Measurements from ENCODE around the gene EPS8L3. TPM values are rescaled to one million over a fixed set of nuclear protein-coding genes. Genes with fewer than 3 reads are reported as not detected.

EPS8L3 gene
- total and polyA plus RNA-seq, 7 donors: 1.1 to 212 (median 81.7) TPM; not detected in 2

DNA sequence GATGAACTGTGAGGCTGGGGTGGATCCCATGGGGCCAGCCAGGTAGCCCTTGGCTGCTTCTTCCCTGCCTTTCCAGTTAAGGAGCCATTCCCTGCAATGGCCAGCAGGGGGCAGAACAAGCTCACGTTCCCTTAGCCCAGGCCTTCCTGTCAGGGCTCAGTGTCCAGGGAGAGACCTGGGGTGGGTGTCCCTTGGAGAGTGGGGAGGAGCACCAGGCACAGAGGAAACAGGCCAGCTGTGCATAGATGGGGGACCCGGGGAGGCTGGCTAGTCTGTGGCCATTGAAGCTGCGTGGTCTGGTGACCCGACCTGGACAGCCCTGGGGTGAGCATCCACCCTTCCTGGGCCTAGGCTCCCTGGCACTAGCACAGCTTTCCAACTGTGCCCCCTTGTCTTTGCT, 13.2 kb upstream of the EPS8L3 start:
- 27 to 37% methylated on average over 4 of the region's 4 CpGs for WGBS, 2 donors
- peak overlapping the region in 1 of 4 donors; percentile 18 for H3K27ac ChIP-seq
- no peaks in the 10 kb centered on the region for H3K27me3 ChIP-seq
- peaks cover 0 to 18% (median 9%) of the 10 kb centered on the region in 4 donors for H3K4me1 ChIP-seq
- no peak overlapping the region for H3K4me3 ChIP-seq
- H3K9me3 ChIP-seq: no peaks in the 10 kb centered on the region
- peak; percentile 94 for DNase-seq
- TF ChIP-seq POLR2A (IDR thresholded peaks at IDR 0.05) (no peak), EP300 (IDR thresholded peaks at IDR 0.05) (no peak), POLR2AphosphoS5 (IDR thresholded peaks at IDR 0.05) (peak in 2 of 4 donors; percentile 35 to 37), CTCF (IDR thresholded peaks at IDR 0.05) (peak; percentile 94 to 99 (median 98))
- no peaks in the 10 kb centered on the region for H3K36me3 ChIP-seq
- intact Hi-C loops (cut with DNase I): loop anchor here (1.0 to 5.0 kb wide), 2 partner anchors 135 to 207 kb away; partner anchors contain the start of genes AHCYL1 and CSF1

GRCh38 chr1:109776206-109776835, 12.6 kb upstream of the EPS8L3 start:
- intact Hi-C loops (cut with DNase I): loop anchor here (5.0 kb wide), 1 partner anchor 136 kb away; the partner anchor contains the start of gene CSF1
- Histone ChIP-seq H3K4me3 (no peak overlapping the region), H3K27ac (no peak overlapping the region), H3K9me3 (no peaks in the 10 kb centered on the region), H3K36me3 (no peaks in the 10 kb centered on the region), H3K27me3 (no peaks in the 10 kb centered on the region), H3K4me1 (peaks cover 0 to 18% (median 9%) of the 10 kb centered on the region in 4 donors)
- DNase-seq: peak; percentile 65
- 83 to 91% methylated on average over 6 of the region's 6 CpGs for WGBS, 2 donors
- TF ChIP-seq POLR2AphosphoS5 (IDR thresholded peaks at IDR 0.05) (no peak), POLR2A (IDR thresholded peaks at IDR 0.05) (no peak), CTCF (IDR thresholded peaks at IDR 0.05) (no peak), EP300 (IDR thresholded peaks at IDR 0.05) (no peak)

- Histone ChIP-seq H3K27ac (no peak overlapping the region), H3K36me3 (no peaks in the 10 kb centered on the region), H3K4me1 (peaks cover 0 to 18% (median 9%) of the 10 kb centered on the region in 4 donors), H3K9me3 (no peaks in the 10 kb centered on the region), H3K27me3 (no peaks in the 10 kb centered on the region), H3K4me3 (no peak overlapping the region)
- intact Hi-C loops (cut with DNase I): loop anchor here (5.0 kb wide), 1 partner anchor 137 kb away; the partner anchor contains the start of gene CSF1
- TF ChIP-seq CTCF (IDR thresholded peaks at IDR 0.05) (no peak), POLR2A (IDR thresholded peaks at IDR 0.05) (no peak), EP300 (IDR thresholded peaks at IDR 0.05) (no peak), POLR2AphosphoS5 (IDR thresholded peaks at IDR 0.05) (no peak)
- DNase-seq: peak; percentile 14
- 40 to 57% methylated on average over 1 of the region's 1 CpG for WGBS, 2 donors
These were observed 11.7 kb upstream of the EPS8L3 start for GRCh38 chr1:109775398-109775797.

- H3K36me3 ChIP-seq: no peaks in the 10 kb centered on the region
- no peaks in the 10 kb centered on the region for H3K9me3 ChIP-seq
- DNase-seq: peak; percentile 59
- H3K27me3 ChIP-seq: no peaks in the 10 kb centered on the region
- TF ChIP-seq POLR2AphosphoS5 (IDR thresholded peaks at IDR 0.05) (no peak), CTCF (IDR thresholded peaks at IDR 0.05) (no peak), POLR2A (IDR thresholded peaks at IDR 0.05) (no peak), EP300 (IDR thresholded peaks at IDR 0.05) (no peak)
- H3K27ac ChIP-seq: no peak overlapping the region
- no peak overlapping the region for H3K4me3 ChIP-seq
- 53 to 54% methylated on average over 6 of the region's 6 CpGs for WGBS, 2 donors
- peaks cover 0 to 18% (median 9%) of the 10 kb centered on the region in 4 donors for H3K4me1 ChIP-seq
- intact Hi-C loops (cut with DNase I): loop anchor here (2.0 to 5.0 kb wide), 2 partner anchors 132 to 227 kb away; no protein-coding TSS in a partner anchor
These were observed 10.3 kb upstream of the EPS8L3 start for GRCh38 chr1:109773900-109774485.

Measured in sigmoid colon (tissue), 7 donors.